Measurements from ENCODE around the gene TM6SF1. TPM values are rescaled to one million over a fixed set of nuclear protein-coding genes. Genes with fewer than 3 reads are reported as not detected.

The TM6SF1 gene
- polyA plus RNA-seq, 1 donor (not counting 4 experiments of a cell fraction or from before 2014, with no cell fraction given): 0.05 TPM

- no peak for FAIRE-seq
- no peak overlapping the region for H2AFZ ChIP-seq (ENCODE audit: control insufficient read depth, low read length)
- no peak overlapping the region for H3K4me2 ChIP-seq (ENCODE audit: control insufficient read depth, extremely low read depth, insufficient read depth, low read depth, low read length)
These were observed 4.9 kb downstream of the TM6SF1 start for GRCh38 chr15:83112233-83112955.

DNA sequence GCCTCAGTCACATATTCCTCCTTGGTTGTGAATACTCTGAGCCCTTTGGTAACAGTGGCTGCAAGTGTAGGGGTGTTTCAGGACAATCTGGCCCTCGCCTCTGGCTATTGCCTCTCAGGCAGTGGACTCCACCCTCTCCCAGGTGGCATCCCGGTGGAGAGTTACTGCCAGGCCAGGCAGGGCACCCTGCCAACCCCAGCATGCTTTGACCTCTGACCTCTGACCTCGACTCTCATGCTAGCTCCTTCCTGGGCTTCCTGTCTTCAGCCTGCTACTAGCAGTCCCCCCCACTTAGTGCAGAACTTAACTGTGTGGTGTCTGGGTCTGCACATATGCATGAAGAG lies 5.5 kb downstream of the TM6SF1 start:
- H3K4me2 ChIP-seq (ENCODE audit: control insufficient read depth, extremely low read depth, insufficient read depth, low read depth, low read length): no peak overlapping the region
- no peaks in the 10 kb centered on the region for H3K79me2 ChIP-seq (ENCODE audit: control insufficient read depth, insufficient read depth, low read length)
- H3K9me1 ChIP-seq (ENCODE audit: control insufficient read depth, extremely low read depth, insufficient read depth, low read length): no peaks in the 10 kb centered on the region
- no peaks in the 10 kb centered on the region for H3K9me3 ChIP-seq (ENCODE audit: control insufficient read depth, low read depth, low read length)
- no peak for FAIRE-seq
- H4K20me1 ChIP-seq (ENCODE audit: control insufficient read depth, extremely low read depth, insufficient read depth, low read length): no peaks in the 10 kb centered on the region
- no peak overlapping the region for H3K4me3 ChIP-seq (ENCODE audit: control insufficient read depth in 2 of 3, extremely low read depth in 1 of 3, insufficient read depth in 2 of 3, low read depth in 1 of 3, low read length in 3 of 3)
- no peak overlapping the region for H3K9ac ChIP-seq (ENCODE audit: control insufficient read depth, extremely low read depth, insufficient read depth, low read length)
- H2AFZ ChIP-seq (ENCODE audit: control insufficient read depth, low read length): no peak overlapping the region
- TF ChIP-seq CTCF (optimal IDR thresholded peaks at IDR 0.05 in 1 of 3, IDR thresholded peaks at IDR 0.05 in 1 of 3, conservative IDR thresholded peaks at IDR 0.05 in 1 of 3; ENCODE audit: extremely low read depth in 1 of 3, insufficient read depth in 2 of 3, low read length in 3 of 3) (no peak), EZH2 (IDR thresholded peaks at IDR 0.05; ENCODE audit: low read length) (no peak)
- DNase-seq (ENCODE audit: low read depth, low spot score): no peak
- dilution Hi-C loops (cut with MboI; ENCODE audit: extremely low pct_ligation_motif_present, low sequenced_read_pairs): no loop called here
- H3K27ac ChIP-seq (ENCODE audit: control insufficient read depth, insufficient read depth, low read length): no peak overlapping the region
- no peaks in the 10 kb centered on the region for H3K4me1 ChIP-seq (ENCODE audit: control insufficient read depth, extremely low read depth, insufficient read depth, low read length)
- no peaks in the 10 kb centered on the region for H3K36me3 ChIP-seq (ENCODE audit: control insufficient read depth in 2 of 2, extremely low read depth in 1 of 2, insufficient read depth in 2 of 2, low read length in 2 of 2)
- H3K27me3 ChIP-seq (ENCODE audit: control insufficient read depth, extremely low read depth, insufficient read depth, low read length): peaks cover 26% of the 10 kb centered on the region

More at GRCh38 chr15:83112233-83112955, 4.9 kb downstream of the TM6SF1 start:
- Histone ChIP-seq H3K9me1 (ENCODE audit: control insufficient read depth, extremely low read depth, insufficient read depth, low read length) (no peaks in the 10 kb centered on the region), H3K79me2 (ENCODE audit: control insufficient read depth, insufficient read depth, low read length) (no peaks in the 10 kb centered on the region), H4K20me1 (ENCODE audit: control insufficient read depth, extremely low read depth, insufficient read depth, low read length) (no peaks in the 10 kb centered on the region), H3K4me3 (ENCODE audit: control insufficient read depth in 2 of 3, extremely low read depth in 1 of 3, insufficient read depth in 2 of 3, low read depth in 1 of 3, low read length in 3 of 3) (no peak overlapping the region), H3K27me3 (ENCODE audit: control insufficient read depth, extremely low read depth, insufficient read depth, low read length) (peaks cover 31% of the 10 kb centered on the region), H3K4me1 (ENCODE audit: control insufficient read depth, extremely low read depth, insufficient read depth, low read length) (no peaks in the 10 kb centered on the region), H3K9ac (ENCODE audit: control insufficient read depth, extremely low read depth, insufficient read depth, low read length) (no peak overlapping the region), H3K9me3 (ENCODE audit: control insufficient read depth, low read depth, low read length) (no peaks in the 10 kb centered on the region), H3K27ac (ENCODE audit: control insufficient read depth, insufficient read depth, low read length) (no peak overlapping the region), H3K36me3 (ENCODE audit: control insufficient read depth in 2 of 2, extremely low read depth in 1 of 2, insufficient read depth in 2 of 2, low read length in 2 of 2) (no peaks in the 10 kb centered on the region)
- dilution Hi-C loops (cut with MboI; ENCODE audit: extremely low pct_ligation_motif_present, low sequenced_read_pairs): no loop called here
- TF ChIP-seq EZH2 (IDR thresholded peaks at IDR 0.05; ENCODE audit: low read length): no peak
- DNase-seq (ENCODE audit: low read depth, low spot score): no peak
